K562 (cell line): ENCODE measurements around the gene DOCK1. TPM values are rescaled to one million over a fixed set of nuclear protein-coding genes. Genes with fewer than 3 reads are reported as not detected.

ENCODE experiments used
- ATAC-seq: fragments of 200-7000 bp; cut with Tn5 transposase; 3 replicates; pipeline ENCODE4 v1.9.1; 2020; ENCODE audit warnings: moderate library complexity
- BruUV-seq: library from RNA; stranded (reverse); fragments of 400-500 nt; replicated peaks from 2 replicates; lab custom pipeline; 2021; lab: Mats Ljungman, UMichigan
- CTCF ChIA-PET: fragments of 300-600 bp; formaldehyde crosslinking; extraction: SDS; loops from one replicate; lab custom pipeline; 2021; ENCODE audit warnings: low intra/inter-chr PET ratio; lab: Yijun Ruan, JAX
- POLR2A ChIA-PET: fragments of 300-600, 350-650 bp; sonication (Branson Sonifier 250); formaldehyde crosslinking; extraction: SDS; loops from one replicate; lab custom pipeline; 2021; ENCODE audit warnings: antibody characterized with exemption, inconsistent platforms; lab: Yijun Ruan, JAX
- DNase-seq, 4 experiments: peaks; one replicate each; pipeline versions ENCODE4 v3.0.0 to v3.0.0-alpha.2; 2011 to 2018; ENCODE audit warnings: low spot score in 3 of 4, mixed read lengths in 3 of 4; ENCODE audit errors: extremely low read depth in 1 of 4
- FAIRE-seq: peaks from 2 replicates; lab custom pipeline; 2011; peaks lifted over from hg19 to GRCh38; lab: Jason Lieb, UNC
- H2AFZ ChIP-seq: 2 replicates; pipeline ENCODE4 v1.6.0; 2011; ENCODE audit warnings: low read depth, low read length, control low read depth, inconsistent platforms
- H3K27ac ChIP-seq: fragments of 200-600 bp; 3 replicates; pipeline ENCODE4 v1.8.0; 2011; ENCODE audit warnings: low read depth, mild to moderate bottlenecking, control low read depth, inconsistent platforms, low read length, moderate library complexity, mixed read lengths; ENCODE audit errors: extremely low read depth
- H3K27me3 ChIP-seq, 2 experiments: fragments of 300-600 bp in 1 of 2; 2 replicates in 1 of 2; 3 replicates in 1 of 2; pipeline versions ENCODE4 v1.6.0 to v1.8.0; 2011; ENCODE audit warnings: inconsistent platforms in 2 of 2, low read length in 2 of 2, mild to moderate bottlenecking in 1 of 2, mixed read lengths in 1 of 2, moderate library complexity in 1 of 2; ENCODE audit not compliant: control insufficient read depth in 2 of 2, insufficient read depth in 2 of 2
- H3K36me3 ChIP-seq: fragments of 300-600 bp; 3 replicates; pipeline ENCODE4 v1.8.0; 2011; ENCODE audit warnings: mild to moderate bottlenecking, low read length, inconsistent platforms; ENCODE audit not compliant: control insufficient read depth, insufficient read depth
- H3K4me1 ChIP-seq, 2 experiments: fragments of 200-600 bp in 1 of 2; replicated peaks in 1 of 2; 2 replicates in 1 of 2; 3 replicates in 1 of 2; pipeline versions ENCODE4 v1.5.1 to v1.8.0; 2011; ENCODE audit warnings: inconsistent platforms in 2 of 2, low read length in 2 of 2, mild to moderate bottlenecking in 1 of 2, mixed read lengths in 1 of 2, moderate library complexity in 1 of 2; ENCODE audit not compliant: control insufficient read depth in 2 of 2, insufficient read depth in 2 of 2
- H3K4me2 ChIP-seq: 2 replicates; pipeline ENCODE4 v1.6.1; 2011; ENCODE audit warnings: low read length, control low read depth, inconsistent platforms, mixed read lengths; ENCODE audit not compliant: insufficient read depth
- H3K4me3 ChIP-seq: fragments of 200-600 bp; sonication (generic), shearing (Covaris generic); 2 replicates; pipeline ENCODE4 v1.5.1; 2016; ENCODE audit warnings: control low read depth, inconsistent platforms
- H3K79me2 ChIP-seq: fragments of 200-600 bp; 3 replicates; pipeline ENCODE4 v1.8.0; 2011; ENCODE audit warnings: low read length, inconsistent platforms; ENCODE audit not compliant: control insufficient read depth, insufficient read depth
- H3K9ac ChIP-seq, 2 experiments: 2 replicates each; pipeline versions ENCODE4 v1.6.0 to v1.6.1; 2011; ENCODE audit warnings: low read depth in 2 of 2, low read length in 2 of 2, control low read depth in 1 of 2, inconsistent platforms in 1 of 2, mild to moderate bottlenecking in 1 of 2, mixed read lengths in 1 of 2; ENCODE audit not compliant: insufficient read depth in 1 of 2
- H3K9me1 ChIP-seq: one replicate; pipeline ENCODE4 v1.6.0; 2011; ENCODE audit warnings: inconsistent platforms, mild to moderate bottlenecking, low read length, moderate library complexity; ENCODE audit not compliant: control insufficient read depth, insufficient read depth
- H3K9me3 ChIP-seq: replicated peaks from 2 replicates; pipeline ENCODE4 v1.5.1; 2011; ENCODE audit warnings: low read depth, low read length, inconsistent platforms; ENCODE audit not compliant: control insufficient read depth, insufficient read depth
- H4K20me1 ChIP-seq: replicated peaks from 2 replicates; pipeline ENCODE4 v1.6.1; 2011; ENCODE audit warnings: low read length, inconsistent platforms, mixed read lengths; ENCODE audit not compliant: control insufficient read depth, insufficient read depth
- BCL6 ChIP-seq: fragments of 250-450 bp; sonication (Bioruptor Pico); IDR thresholded peaks from 2 replicates; pipeline ENCODE4 v1.4.0; 2020
- ETV6 ChIP-seq, 3 experiments: fragments of 150-350 bp in 1 of 3; sonication (generic) in 1 of 3; formaldehyde crosslinking in 1 of 3; IDR thresholded peaks; 2 replicates each; pipeline versions ENCODE4 v1.6.1 to v1.8.0; 2014 to 2022; ENCODE audit warnings: borderline replicate concordance in 2 of 3, low read depth in 2 of 3, antibody characterized with exemption in 1 of 3, low read length in 1 of 3, mild to moderate bottlenecking in 1 of 3, missing genetic modification reagents in 1 of 3
- FOXA1 ChIP-seq: fragments of 450-650 bp; IDR thresholded peaks from 2 replicates; pipeline ENCODE4 v1.6.1; 2016; ENCODE audit warnings: mild to moderate bottlenecking, borderline replicate concordance
- HDAC3 ChIP-seq: fragments of 450-650 bp; IDR thresholded peaks from 2 replicates; pipeline ENCODE4 v1.6.1; 2018; ENCODE audit warnings: borderline replicate concordance, mild to moderate bottlenecking, moderate library complexity; ENCODE audit not compliant: partially characterized antibody
- MED1 ChIP-seq: sonication (generic); formaldehyde crosslinking; IDR thresholded peaks from 2 replicates; pipeline ENCODE4 v1.8.1; 2023; ENCODE audit warnings: missing genetic modification reagents, borderline replicate concordance
- SLC30A9 ChIP-seq: fragments of 250-450 bp; sonication (Bioruptor Pico); IDR thresholded peaks from 2 replicates; pipeline ENCODE4 v1.8.0; 2022; ENCODE audit warnings: mild to moderate bottlenecking, moderate library complexity
- ZBTB11 ChIP-seq, 3 experiments: fragments of 200-800 bp in 1 of 3; fragments of 250-450 bp in 1 of 3; fragments of 450-650 bp in 1 of 3; sonication (Bioruptor Pico) in 1 of 3; sonication (Bioruptor generic) in 1 of 3; formaldehyde crosslinking in 1 of 3; IDR thresholded peaks; 2 replicates each; pipeline versions ENCODE4 v1.6.1 to v1.8.0; 2016 to 2022; ENCODE audit warnings: mild to moderate bottlenecking in 2 of 3, missing genetic modification characterization in 2 of 3, missing compliant biosample characterization in 1 of 3, moderate library complexity in 1 of 3
- ZNF592 ChIP-seq: fragments of 450-650 bp; IDR thresholded peaks from 2 replicates; pipeline ENCODE4 v1.6.1; 2017; ENCODE audit warnings: antibody characterized with exemption, mild to moderate bottlenecking
- WGBS: fragments of 100-300 bp; shearing (Covaris generic); methylation state at CpG from one replicate; pipeline ENCODE4 v1.1.6; 2016; ENCODE audit warnings: low coverage, mixed read lengths; ENCODE audit not compliant: insufficient coverage; ENCODE audit errors: missing lambda C conversion rate; 5-methylcytosine and 5-hydroxymethylcytosine counted together
- in situ Hi-C: fragments of 300-500 bp; cut with MboI; formaldehyde crosslinking; loops from 4 replicates; pipeline ENCODE4 v1.15.0; 2018; ENCODE audit warnings: inconsistent platforms, mixed read lengths
- intact Hi-C: fragments of 100-400 bp; cut with micrococcal nuclease; formaldehyde crosslinking; loops from 2 replicates; pipeline ENCODE4 v1.14.2; 2022
- polyA plus RNA-seq, 8 experiments: library from polyadenylated mRNA; depleted of rRNA in 4 of 8; stranded (reverse) in 5 of 8; unstranded in 3 of 8; fragments of >200 nt; fragmentation: Nextera tagmentation in 2 of 8; fragmentation: Illumina TruSeq in 1 of 8; extraction: Ambion mirVana in 2 of 8; extraction: Trizol in 1 of 8; gene quantifications; 2 replicates each; pipeline versions ENCODE4 v1.2.1 to v1.2.3, GENCODE V29; 2011 to 2014; ENCODE audit warnings: inconsistent platforms in 1 of 8, missing spikeins in 1 of 8
- total RNA-seq, 7 experiments: library from RNA; depleted of rRNA in 6 of 7; stranded (reverse); fragments of >200 nt in 6 of 7; fragmentation: Illumina TruSeq in 2 of 7; extraction: Trizol in 2 of 7; gene quantifications; 2 replicates each; pipeline versions ENCODE4 v1.2.1 to v1.2.3, GENCODE V29; 2011 to 2021; ENCODE audit warnings: low replicate concordance in 1 of 7
- TF ChIP-seq, protein P1 (sequence below), 2 experiments: fragments of 450-650 bp in 1 of 2; sonication (generic) in 1 of 2; formaldehyde crosslinking in 1 of 2; IDR thresholded peaks in 1 of 2; conservative IDR thresholded peaks in 1 of 2; 2 replicates each; pipeline versions ENCODE4 v1.6.1 to v1.8.1; 2016 to 2023; ENCODE audit warnings: mild to moderate bottlenecking in 2 of 2, moderate library complexity in 2 of 2, inconsistent platforms in 1 of 2, missing genetic modification reagents in 1 of 2
- TF ChIP-seq, protein P2 (sequence below): IDR thresholded peaks from 3 replicates; pipeline ENCODE4 v1.6.1; 2011; ENCODE audit warnings: borderline replicate concordance, mild to moderate bottlenecking; ENCODE audit not compliant: insufficient read length, insufficient read depth

Gene DOCK1
- total and polyA plus RNA-seq, 9 of the 15 experiments (the other 6 are each of a cell fraction or from before 2014, with no cell fraction given), result 0.31 TPM; not detected in 8

DNA sequence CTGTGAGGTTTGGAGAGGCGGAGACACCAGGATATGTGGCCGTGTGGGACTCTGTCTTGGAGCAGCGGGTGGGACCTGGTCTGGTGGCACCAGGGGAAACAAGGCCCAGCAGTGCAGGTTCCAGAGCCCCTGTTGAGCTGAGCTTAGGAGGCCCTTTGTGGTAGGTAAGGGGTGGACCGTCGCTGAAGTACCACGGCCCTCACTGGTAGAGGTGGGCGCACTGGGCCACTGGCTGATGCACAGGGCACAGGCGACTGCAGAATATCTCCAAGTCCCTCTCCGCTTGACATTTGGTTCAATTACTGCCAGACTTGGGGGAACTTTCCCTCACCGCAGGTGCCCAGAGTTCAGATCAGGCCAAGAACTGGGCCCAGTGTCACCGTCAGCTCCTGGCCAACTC is 27.3 kb downstream of the DOCK1 start:
- no peaks in the 10 kb centered on the region for H3K36me3 ChIP-seq
- 0% methylated on average over 5 of the region's 11 CpGs for WGBS
- no peak overlapping the region for H2AFZ ChIP-seq
- H3K79me2 ChIP-seq, result no peaks in the 10 kb centered on the region
- no peak overlapping the region for H3K27ac ChIP-seq
- in situ Hi-C loops, result no loop called here
- H3K9me3 ChIP-seq, result no peaks in the 10 kb centered on the region
- H4K20me1 ChIP-seq, result no peaks in the 10 kb centered on the region
- TF ChIP-seq HDAC3 (no peak), FOXA1 (no peak), BCL6 (no peak), SLC30A9 (CRISPR knock-in tag) (no peak), MED1 (CRISPR knock-in tag) (no peak), ZBTB11 (CRISPR knock-in tag; IDR thresholded peaks at IDR 0.05) (no peak), ETV6 (IDR thresholded peaks at IDR 0.05; ENCODE audit: borderline replicate concordance in 1 of 2, low read depth in 2 of 2, low read length in 1 of 2) (no peak), ETV6 (CRISPR knock-in tag; IDR thresholded peaks at IDR 0.05; ENCODE audit: borderline replicate concordance) (no peak), ZNF592 (no peak)
- TF ChIP-seq, protein P1, sequence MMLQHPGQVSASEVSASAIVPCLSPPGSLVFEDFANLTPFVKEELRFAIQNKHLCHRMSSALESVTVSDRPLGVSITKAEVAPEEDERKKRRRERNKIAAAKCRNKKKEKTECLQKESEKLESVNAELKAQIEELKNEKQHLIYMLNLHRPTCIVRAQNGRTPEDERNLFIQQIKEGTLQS (IDR thresholded peaks at IDR 0.05), result no peak
- TF ChIP-seq, protein P1 (CRISPR knock-in tag; conservative IDR thresholded peaks at IDR 0.05), result no peak
- TF ChIP-seq, protein P2, sequence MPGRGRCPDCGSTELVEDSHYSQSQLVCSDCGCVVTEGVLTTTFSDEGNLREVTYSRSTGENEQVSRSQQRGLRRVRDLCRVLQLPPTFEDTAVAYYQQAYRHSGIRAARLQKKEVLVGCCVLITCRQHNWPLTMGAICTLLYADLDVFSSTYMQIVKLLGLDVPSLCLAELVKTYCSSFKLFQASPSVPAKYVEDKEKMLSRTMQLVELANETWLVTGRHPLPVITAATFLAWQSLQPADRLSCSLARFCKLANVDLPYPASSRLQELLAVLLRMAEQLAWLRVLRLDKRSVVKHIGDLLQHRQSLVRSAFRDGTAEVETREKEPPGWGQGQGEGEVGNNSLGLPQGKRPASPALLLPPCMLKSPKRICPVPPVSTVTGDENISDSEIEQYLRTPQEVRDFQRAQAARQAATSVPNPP, result no peak
- TF ChIP-seq, all 486 proteins: peak for 0
- Histone ChIP-seq H3K4me2 (no peak overlapping the region), H3K9me1 (no peaks in the 10 kb centered on the region), H3K4me3 (no peak overlapping the region), H3K9ac (no peak overlapping the region), H3K4me1 (no peaks in the 10 kb centered on the region), H3K27me3 (no peaks in the 10 kb centered on the region)
- BruUV-seq, result no TSS peak
- POLR2A ChIA-PET, result no interaction called here
- no peak for ATAC-seq
- no peak for FAIRE-seq
- CTCF ChIA-PET, result no interaction called here
- intact Hi-C loops, result no loop called here
- no peak for DNase-seq
